Right ventricle myocardium superior (tissue), 1 donor: Measurements from ENCODE around the gene PHRF1. TPM values are rescaled to one million over a fixed set of nuclear protein-coding genes. Genes with fewer than 3 reads are reported as not detected.

Source experiments
- ATAC-seq: fragments of 200-7000 bp; cut with Tn5 transposase; one replicate; pipeline ENCODE4 v1.9.1; 2020; ENCODE audit warnings: mild to moderate bottlenecking; ENCODE audit not compliant: poor library complexity
- DNase-seq: peaks from one replicate; pipeline ENCODE4 v3.0.0-alpha.2; 2020
- intact Hi-C: fragments of 100-400 bp; cut with DNase I; formaldehyde crosslinking; loops from one replicate; pipeline ENCODE4 v1.11.2; 2022
- long read RNA-seq: library from polyadenylated mRNA; unstranded; transcript quantifications from one replicate; pipeline ENCODE4 v2.0.0, GENCODE V29; 2021
- total RNA-seq: library from RNA; stranded (reverse); fragmentation: NEBNext Ultra II Directional; extraction: Animal tissue kit (Norgen Biotek cat#: 25700); gene quantifications from one replicate; pipeline ENCODE4 v1.2.1, GENCODE V29; 2021
- donor health status: DM: no; HTN: yes; CAD: no; lungs with severe emphysema.

The PHRF1 gene, protein sequence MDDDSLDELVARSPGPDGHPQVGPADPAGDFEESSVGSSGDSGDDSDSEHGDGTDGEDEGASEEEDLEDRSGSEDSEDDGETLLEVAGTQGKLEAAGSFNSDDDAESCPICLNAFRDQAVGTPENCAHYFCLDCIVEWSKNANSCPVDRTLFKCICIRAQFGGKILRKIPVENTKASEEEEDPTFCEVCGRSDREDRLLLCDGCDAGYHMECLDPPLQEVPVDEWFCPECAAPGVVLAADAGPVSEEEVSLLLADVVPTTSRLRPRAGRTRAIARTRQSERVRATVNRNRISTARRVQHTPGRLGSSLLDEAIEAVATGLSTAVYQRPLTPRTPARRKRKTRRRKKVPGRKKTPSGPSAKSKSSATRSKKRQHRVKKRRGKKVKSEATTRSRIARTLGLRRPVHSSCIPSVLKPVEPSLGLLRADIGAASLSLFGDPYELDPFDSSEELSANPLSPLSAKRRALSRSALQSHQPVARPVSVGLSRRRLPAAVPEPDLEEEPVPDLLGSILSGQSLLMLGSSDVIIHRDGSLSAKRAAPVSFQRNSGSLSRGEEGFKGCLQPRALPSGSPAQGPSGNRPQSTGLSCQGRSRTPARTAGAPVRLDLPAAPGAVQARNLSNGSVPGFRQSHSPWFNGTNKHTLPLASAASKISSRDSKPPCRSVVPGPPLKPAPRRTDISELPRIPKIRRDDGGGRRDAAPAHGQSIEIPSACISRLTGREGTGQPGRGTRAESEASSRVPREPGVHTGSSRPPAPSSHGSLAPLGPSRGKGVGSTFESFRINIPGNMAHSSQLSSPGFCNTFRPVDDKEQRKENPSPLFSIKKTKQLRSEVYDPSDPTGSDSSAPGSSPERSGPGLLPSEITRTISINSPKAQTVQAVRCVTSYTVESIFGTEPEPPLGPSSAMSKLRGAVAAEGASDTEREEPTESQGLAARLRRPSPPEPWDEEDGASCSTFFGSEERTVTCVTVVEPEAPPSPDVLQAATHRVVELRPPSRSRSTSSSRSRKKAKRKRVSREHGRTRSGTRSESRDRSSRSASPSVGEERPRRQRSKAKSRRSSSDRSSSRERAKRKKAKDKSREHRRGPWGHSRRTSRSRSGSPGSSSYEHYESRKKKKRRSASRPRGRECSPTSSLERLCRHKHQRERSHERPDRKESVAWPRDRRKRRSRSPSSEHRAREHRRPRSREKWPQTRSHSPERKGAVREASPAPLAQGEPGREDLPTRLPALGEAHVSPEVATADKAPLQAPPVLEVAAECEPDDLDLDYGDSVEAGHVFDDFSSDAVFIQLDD (N-terminal part only)
- 16.5 TPM for total RNA-seq
- long read RNA-seq, full-length matches to known transcripts, result 2 of 43 reads
- long read RNA-seq, partial matches to known transcripts, result 39 of 43 reads
- long read RNA-seq, other reads (novel, unspliced or antisense), result 2 of 43 reads

DNA sequence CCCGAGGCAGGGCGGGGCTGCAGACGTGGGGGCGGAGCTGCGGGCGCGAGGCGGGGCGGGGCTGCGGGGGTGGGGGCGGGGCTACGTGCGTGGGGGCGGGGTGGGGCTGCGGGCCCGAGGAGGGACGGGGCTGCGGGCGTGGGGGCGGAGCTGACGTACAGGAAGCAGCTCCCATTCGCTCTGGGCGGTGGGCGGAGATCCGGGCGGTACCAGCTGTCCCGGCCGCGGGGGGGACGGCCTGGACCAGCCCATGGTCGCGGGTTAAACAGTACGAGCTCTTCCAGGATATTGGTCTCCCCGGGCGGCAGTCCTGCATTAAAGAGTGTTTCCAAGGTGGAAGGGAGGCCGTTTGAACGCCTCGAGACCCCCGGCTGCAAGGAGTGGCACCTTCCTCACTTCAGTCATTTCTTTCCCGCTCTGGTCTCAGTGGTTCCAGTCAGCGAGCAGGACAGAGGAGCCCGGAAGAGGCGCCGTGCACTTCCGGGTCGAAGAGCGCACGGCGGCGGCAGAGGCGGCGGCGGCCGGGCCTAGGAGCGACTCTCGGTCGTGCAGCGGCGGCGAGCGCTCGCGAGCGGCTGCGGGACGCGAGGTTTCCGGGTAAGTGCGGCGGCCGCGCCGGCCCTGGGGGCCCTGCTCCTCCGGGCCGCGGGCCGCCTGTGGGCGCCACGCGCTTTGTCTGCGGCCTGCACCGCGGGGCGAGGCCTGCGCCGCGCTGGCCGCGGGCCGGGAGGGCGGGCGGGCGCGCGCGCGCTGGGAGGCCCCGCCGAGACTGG lies at the start of gene PHRF1:
Gene PHRF1, plus strand, starts transcription at position 475 of the 773 bp plus-strand sequence. CDS start 5,043 bp downstream, outside the sequence.
- intact Hi-C loops, result no loop called here
- ATAC-seq (peak; percentile 94), DNase-seq (peak; percentile 97)

DNA sequence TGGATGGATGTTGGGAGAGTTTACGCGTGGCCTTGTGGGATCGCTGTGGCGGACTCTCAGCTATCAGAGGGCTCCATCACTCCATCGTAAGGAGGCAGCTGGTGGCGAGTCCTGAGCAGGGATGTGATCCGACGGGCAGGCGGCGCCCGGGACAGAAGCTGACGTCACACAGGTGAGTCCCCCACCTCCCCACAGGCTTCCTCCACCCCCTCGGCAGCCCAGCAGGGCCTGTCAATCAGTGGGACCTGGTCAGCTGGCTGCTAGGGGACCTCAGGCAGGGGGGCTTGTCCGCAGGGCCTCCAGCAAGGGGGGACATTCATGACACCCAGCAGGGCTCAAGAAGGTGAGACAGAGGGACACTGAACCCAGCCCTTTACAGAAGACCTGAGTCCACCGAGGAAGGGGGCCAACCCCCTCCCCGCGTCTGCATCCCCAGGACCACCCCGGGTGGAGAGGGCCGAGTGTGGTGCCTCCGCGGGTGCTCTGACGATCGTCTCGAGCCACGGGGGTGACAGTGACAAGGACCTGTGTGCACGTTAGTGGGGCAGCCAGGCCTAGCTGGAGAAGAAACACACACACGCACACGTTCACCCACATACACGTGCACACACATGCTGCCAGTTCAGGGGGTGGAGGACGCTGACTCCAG lies 48.0 kb upstream of the PHRF1 start:
- no peak for DNase-seq
- intact Hi-C loops, result no loop called here
- no peak for ATAC-seq

DNA sequence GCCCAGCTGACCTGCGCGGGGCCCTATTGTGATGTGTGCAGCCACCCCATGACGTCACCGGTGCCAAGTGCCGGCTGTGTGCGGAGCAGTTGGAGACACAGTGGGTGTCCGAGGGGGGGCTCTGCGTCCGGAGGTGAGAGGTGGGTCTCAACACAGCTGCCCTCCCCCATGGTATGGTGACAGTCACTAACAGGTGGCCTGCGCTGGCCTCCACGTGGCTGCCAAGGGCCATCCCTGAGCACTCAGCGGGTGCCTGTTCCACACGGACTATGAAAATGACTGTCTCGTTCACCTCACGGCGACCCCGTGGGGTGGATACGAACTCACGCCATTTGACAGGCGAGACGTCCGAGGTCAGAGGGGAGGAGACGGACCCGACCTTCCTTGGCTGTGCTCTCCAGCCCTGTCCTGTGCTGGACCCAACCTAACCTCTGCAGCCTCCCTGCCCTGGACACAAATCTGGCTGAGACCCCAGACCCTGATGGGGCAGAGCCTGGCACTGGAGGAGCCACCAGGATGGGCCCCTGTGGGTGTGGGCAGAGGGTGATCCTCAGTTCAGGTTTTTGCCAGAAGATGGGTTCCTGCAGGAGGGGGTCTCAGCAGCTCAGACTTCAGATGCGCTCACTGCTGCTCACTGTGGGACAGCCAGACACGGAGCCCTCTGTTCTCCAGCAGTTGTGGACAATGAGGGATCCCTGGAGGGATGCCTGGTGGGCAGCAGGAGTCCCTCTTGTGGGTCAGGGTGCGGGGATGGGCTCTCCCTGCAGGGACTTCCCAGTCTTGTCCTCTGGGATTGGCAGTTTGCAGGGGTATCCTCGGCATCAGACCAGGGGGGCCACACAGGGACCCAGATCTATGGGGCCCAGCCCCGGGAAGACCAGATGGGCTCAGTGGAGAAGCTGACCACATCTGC lies 47.2 kb upstream of the PHRF1 start:
- no peak for DNase-seq
- intact Hi-C loops, result no loop called here
- no peak for ATAC-seq

DNA sequence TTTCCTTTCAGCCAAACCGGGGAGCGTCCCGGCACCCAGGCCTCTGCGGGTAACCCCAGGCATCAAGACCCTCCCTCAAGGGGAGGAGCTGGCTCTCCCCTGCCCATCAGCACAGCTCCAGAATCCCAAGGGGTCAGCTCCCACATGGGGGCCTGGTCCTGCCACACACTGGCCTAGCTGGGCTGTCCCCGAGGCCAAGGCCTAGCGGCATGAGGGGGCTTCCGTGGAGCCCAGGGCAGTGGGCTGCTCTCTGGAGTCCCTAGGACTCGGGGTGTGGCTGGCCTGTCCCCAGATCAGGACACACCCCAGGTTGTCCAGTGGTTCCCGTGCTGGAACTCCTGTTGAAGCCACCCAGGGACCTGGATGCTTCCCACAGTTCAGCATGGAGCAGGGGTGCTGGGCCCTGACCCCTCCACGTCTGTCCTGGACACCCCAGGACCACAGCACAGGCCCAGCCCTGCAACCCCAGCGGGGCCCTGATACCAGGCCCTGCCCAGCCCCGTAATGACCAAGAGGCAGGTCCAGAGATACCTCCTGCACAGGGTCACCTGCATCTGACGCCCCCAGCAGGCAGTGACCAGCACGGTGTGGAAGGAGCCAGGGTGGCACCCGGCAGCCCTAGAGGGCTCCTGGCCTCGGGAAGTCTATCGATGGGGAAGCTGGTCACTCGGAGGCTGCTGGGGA lies 46.4 kb upstream of the PHRF1 start:
- no peak for ATAC-seq
- intact Hi-C loops, result no loop called here
- DNase-seq, result no peak

DNA sequence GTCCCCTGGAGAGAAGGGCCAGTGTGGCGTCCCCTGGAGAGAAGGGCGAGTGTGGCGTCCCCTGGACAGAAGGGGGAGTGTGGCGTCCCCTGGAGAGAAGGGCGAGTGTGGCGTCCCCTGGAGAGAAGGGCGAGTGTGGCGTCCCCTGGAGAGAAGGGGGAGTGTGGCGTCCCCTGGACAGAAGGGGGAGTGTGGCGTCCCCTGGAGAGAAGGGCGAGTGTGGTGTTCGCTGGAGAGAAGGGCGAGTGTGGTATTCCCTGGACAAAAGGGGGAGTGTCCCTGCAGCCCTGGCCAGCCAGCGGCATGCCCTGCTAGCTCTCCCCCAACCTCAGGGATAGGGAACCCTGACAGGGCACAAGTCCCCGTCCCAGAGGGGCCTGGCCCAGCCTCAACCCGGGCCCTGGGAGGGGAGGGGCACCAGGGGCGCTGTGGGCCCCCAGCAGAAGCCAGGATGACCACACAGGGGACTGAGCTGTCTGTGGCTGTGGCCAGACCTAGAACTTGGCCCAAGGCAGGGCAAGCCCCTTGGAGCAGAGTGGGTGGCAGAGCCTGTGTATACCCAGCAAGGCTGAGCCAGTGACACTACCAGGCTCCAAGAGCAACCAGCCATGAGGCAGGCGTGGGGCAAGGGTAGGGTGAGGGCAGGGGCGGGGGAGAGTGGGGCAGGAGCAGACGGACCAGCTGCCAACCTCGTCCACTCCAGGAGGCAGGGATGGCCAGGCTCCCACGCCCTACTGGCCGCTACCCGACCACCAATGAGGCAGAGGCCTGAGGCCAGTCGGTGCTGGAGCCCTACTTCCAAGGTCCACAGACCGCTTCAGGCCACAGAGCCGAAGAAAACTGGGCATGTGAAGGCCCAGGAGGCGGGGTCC lies 45.1 kb upstream of the PHRF1 start:
- ATAC-seq, result no peak
- DNase-seq, result no peak
- intact Hi-C loops, result no loop called here

DNA sequence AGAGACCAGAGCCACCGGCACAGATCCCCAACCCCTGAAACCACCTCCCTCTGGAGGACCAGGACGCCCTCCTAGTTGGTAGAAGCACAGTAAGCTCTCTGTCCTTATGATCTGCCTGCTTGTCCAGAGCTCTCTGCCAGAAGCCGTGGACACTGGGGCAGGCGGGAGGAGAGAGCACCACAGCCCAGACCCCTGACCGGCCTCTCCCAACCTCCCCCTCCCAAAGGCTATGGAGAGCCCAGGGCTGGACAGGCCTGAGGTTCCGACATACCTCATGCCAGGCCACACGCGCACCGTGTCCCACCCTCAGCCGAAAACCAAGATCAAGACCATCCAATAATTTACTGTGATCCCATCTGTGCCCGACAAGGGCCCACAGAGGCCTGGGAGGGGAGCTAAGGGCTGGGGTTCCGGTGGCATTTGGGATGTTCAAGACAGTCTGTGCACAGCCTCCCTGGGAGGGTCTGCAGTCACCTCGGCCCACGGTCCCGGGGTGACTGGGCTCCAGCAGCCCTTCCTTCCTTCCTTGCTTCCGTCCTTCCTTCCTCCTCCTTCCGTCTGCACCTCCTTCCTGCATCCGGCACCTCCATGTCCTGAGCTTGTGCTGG lies 44.2 kb upstream of the PHRF1 start:
- ATAC-seq, result no peak
- DNase-seq, result no peak
- intact Hi-C loops, result no loop called here

DNA sequence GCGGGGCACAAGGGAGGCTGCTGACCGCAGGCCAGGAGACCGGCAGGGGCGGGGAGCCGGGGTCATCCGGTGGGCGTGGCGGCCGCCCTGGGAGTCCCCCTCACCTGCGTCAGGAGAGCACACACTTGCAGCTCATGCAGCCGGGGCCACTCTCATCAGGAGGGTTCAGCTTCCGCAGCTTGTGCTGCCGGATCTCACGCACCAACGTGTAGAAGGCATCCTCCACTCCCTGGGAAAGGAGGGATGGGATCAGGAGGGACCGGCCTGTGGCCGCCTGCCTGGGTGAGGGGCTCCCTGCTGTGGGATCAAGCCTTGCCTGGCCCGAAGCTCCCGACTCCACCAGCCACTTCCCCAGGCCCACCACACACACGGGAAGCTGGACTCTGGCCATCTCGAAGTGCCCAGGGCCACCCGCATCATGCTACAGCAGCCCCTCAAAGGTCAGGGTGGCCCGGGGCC lies 43.7 kb upstream of the PHRF1 start:
- no peak for DNase-seq
- no peak for ATAC-seq
- intact Hi-C loops, result no loop called here

DNA sequence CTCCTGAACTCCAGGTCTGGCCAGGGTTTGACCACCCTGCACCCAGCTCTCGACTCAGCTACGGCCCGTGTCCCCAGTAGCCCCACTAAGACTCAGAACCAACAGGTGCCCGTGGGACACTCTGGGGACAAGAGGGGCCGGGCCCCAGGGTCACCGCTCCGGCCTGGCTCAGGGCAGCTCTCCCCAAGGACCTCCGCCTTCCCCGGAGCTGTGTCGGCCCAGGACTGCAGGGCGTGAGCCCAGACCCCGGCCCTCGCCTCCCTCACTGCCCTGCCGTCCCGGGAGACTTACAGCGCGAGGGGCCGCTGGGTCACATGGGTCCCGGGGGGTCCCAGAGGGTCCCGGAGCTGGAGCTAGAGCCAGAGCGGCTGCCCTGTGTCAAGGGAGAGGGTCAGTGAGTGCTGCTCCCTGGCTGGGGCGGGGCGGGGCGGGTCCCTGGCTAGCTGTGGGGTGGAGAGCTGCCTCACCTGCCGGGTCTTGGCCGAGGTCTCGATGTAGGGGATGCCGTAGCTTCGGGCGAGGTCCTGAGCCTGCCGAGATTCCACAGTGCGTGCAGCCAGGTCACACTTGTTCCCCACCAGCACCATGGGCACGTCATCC lies 43.2 kb upstream of the PHRF1 start:
- DNase-seq (no peak), ATAC-seq (no peak)
- intact Hi-C loops, result no loop called here

DNA sequence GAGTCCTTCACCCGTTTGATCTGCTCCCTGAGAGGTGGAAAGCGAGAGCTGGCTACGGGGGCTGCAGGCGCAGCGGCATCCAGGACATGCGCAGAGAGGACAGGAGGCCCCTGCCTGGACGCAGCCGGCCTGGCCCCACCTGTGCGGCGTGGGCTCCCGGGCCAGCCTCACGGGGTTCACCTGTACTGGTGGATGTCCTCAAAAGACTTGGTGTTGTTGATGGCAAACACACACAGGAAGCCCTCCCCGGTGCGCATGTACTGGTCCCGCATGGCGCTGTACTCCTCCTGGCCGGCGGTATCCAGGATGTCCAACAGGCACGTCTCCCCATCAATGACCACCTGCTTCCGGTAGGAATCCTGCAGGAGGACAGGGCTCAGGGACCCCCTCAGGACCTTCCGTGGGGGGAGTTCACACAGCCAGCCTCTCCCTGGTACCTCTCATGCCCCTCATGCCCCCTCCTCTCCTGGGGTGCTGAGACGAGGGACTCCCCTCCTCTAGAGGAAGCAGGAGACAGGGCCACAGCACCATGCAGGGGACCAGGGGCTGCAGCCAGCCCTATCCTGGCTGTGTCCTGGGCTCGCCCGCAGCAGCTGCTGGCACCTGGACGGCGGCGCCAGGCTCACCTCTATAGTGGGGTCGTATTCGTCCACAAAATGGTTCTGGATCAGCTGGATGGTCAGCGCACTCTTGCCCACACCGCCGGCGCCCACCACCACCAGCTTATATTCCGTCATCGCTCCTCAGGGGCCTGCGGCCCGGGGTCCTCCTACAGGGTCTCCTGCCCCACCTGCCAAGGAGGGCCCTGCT lies 42.5 kb upstream of the PHRF1 start:
- DNase-seq (peak; percentile 39), ATAC-seq (no peak)
- intact Hi-C loops, result no loop called here

DNA sequence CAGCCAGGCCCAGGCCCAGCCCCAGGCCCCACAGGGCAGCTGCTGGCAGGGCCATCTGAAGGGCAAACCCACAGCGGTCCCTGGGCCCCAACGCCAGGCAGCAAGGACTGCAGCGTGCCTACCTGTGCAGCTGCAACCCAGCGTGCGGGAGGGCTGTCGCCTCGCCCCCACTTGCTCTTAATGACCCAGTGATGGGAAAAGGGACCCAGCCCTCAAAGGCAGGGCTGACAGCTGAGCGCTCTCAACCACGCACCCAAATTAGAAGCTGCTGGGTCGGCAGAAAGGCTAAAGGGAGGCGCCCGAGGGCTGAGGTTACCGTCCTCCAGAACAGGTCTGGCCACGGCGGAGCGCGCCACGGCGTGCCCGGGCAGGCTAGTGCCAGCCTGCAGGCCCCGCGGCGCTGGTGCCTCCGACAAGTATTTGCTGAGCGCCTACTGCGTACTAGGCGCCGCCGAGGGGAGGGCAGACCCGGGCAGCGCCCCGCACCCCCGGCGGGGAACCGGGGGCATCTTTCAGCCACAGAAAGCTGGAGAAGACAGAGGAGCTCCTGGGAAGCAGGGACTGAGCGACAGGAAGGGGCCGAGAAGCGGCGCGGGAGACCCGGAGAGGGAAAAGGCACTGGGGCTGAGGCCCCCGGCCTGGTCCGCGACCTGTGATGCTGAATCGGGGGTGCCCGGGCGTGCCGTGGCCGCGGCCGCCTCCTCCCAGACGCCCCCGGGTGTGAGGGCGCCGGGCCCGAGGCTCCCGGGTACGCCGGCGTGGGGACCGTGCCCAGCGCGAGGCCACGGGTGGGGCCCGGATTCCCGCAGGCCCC lies 41.7 kb upstream of the PHRF1 start:
- intact Hi-C loops, result no loop called here
- peak; percentile 56 for DNase-seq
- no peak for ATAC-seq

DNA sequence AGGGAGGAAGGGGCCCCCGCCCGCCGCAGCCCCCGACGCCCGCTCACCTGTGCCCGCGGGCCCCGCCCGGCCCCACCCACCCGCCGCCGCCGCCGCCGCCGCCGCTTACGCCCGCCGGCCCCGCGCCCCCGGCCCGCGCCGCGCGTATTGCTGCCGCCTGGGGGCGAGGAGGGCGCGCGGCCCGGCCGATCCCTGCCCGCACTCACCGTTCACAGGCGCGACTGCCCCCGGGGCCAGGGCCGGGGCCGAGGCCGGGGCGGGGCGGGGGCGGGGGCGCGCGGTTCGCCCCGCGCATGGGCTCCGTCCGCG lies 41.1 kb upstream of the PHRF1 start:
- DNase-seq (no peak), ATAC-seq (no peak)
- intact Hi-C loops, result no loop called here

DNA sequence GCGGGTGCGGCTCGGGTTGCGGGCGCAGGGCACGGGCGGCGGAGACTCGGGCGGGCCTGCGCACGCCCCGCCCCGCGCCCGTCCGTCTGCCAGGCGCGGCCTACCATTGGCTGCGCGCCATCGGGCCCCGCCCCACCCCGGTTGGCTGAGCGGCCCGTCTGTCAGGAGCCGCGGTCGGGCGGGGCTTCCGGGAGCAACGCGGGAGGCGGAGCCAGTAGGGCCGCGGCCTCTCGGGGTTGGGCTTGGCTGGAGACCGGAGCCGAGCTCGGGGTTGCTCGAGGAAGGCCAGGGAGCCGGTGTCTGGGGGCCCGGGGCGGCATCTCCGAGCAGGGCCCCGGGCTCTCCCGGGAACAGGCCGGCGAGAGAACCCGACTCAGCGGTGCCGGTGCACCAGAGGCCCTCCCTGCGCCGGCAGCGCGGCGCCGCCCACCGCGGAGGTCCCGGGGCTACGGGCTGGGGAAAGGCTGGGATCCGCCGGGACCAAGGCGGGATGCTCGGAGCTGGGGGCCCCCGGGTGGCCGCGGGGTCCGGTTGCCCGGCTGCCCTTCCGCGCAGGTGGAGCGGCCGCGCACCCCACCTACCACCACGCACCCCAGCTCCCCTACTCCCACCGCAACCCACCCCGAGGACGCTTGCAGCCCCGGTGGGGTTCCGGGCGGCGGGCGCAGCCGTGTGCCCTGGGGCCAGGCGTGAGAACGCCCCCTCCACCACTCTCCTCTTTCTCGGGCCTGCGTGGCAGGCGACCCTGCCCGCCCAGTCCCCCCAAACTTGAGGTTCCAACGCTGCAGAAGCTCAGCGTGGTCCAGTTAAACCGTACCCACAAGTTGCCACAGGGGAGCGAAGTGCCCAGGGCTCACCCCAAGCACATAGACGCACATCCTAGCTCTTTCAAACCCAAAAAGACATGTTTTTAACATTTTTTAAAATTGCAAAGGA lies 40.5 kb upstream of the PHRF1 start, which contains the start of gene HRAS:
Gene HRAS, minus strand, starts transcription at position 58 of the 936 bp plus-strand sequence.
- intact Hi-C loops, result no loop called here
- ATAC-seq (peak; percentile 95), DNase-seq (peak; percentile 97)
